K562 (cell line): ENCODE results near the gene PKD1. TPM values are rescaled to one million over a fixed set of nuclear protein-coding genes. Genes with fewer than 3 reads are reported as not detected.

ENCODE experiments used
- ARID4B ChIP-seq: sonication (generic); formaldehyde crosslinking; IDR thresholded peaks from 2 replicates; pipeline ENCODE4 v1.8.0; 2022; ENCODE audit warnings: mild to moderate bottlenecking, missing genetic modification reagents
- CBX8 ChIP-seq: fragments of 200-600 bp; sonication (generic); IDR thresholded peaks from 2 replicates; pipeline ENCODE4 v1.6.1; 2012; ENCODE audit warnings: borderline replicate concordance, mixed run types, low read depth, mild to moderate bottlenecking, moderate library complexity, mixed read lengths, low read length, control low read depth, inconsistent platforms; ENCODE audit not compliant: poor library complexity, severe bottlenecking; ENCODE audit errors: extremely low read depth
- EP400 ChIP-seq: fragments of 450-650 bp; IDR thresholded peaks from 2 replicates; pipeline ENCODE4 v1.6.1; 2017; ENCODE audit warnings: antibody characterized with exemption, mild to moderate bottlenecking, moderate library complexity
- EZH2 ChIP-seq: IDR thresholded peaks from 2 replicates; pipeline ENCODE4 v1.6.1; 2012; ENCODE audit warnings: low read depth, mild to moderate bottlenecking, inconsistent platforms, low read length, borderline replicate concordance
- FOXJ2 ChIP-seq: fragments of 200-800 bp; sonication (Bioruptor generic); IDR thresholded peaks from 2 replicates; pipeline ENCODE4 v1.6.1; 2016; ENCODE audit warnings: missing genetic modification characterization, missing compliant biosample characterization
- HDAC1 ChIP-seq, 2 experiments: fragments of 450-650 bp; IDR thresholded peaks; 2 replicates each; pipeline ENCODE4 v1.6.1; 2016 to 2017; ENCODE audit warnings: inconsistent platforms in 1 of 2, mild to moderate bottlenecking in 1 of 2, moderate library complexity in 1 of 2
- HNRNPK ChIP-seq: fragments of 200-400 bp; formaldehyde crosslinking; IDR thresholded peaks from one replicate; pipeline ENCODE4 v1.6.1; 2018; ENCODE audit warnings: mild to moderate bottlenecking, low read depth, low read length; ENCODE audit not compliant: poor library complexity, severe bottlenecking
- JUN ChIP-seq, 2 experiments: sonication (generic) in 1 of 2; formaldehyde crosslinking in 1 of 2; IDR thresholded peaks; 2 replicates each; pipeline versions ENCODE4 v1.6.1 to v1.8.0; 2012 to 2022; ENCODE audit warnings: borderline replicate concordance in 2 of 2, mild to moderate bottlenecking in 2 of 2, improper control_type of control experiment in 1 of 2, low read depth in 1 of 2, low read length in 1 of 2, missing genetic modification reagents in 1 of 2
- MED1 ChIP-seq: sonication (generic); formaldehyde crosslinking; IDR thresholded peaks from 2 replicates; pipeline ENCODE4 v1.8.1; 2023; ENCODE audit warnings: missing genetic modification reagents, borderline replicate concordance
- RCOR1 ChIP-seq, 2 experiments: IDR thresholded peaks; 2 replicates each; pipeline ENCODE4 v1.6.1; 2012; ENCODE audit warnings: low read depth in 2 of 2, low read length in 2 of 2, borderline replicate concordance in 1 of 2, improper control_type of control experiment in 1 of 2
- RFX5 ChIP-seq: IDR thresholded peaks from 2 replicates; pipeline ENCODE4 v1.6.1; 2011; ENCODE audit warnings: low read depth, mild to moderate bottlenecking, improper control_type of control experiment, low read length
- RFX7 ChIP-seq: fragments of 250-450 bp; sonication (Bioruptor Pico); IDR thresholded peaks from 2 replicates; pipeline ENCODE4 v1.5.1; 2021; ENCODE audit warnings: mild to moderate bottlenecking
- SNAPC5 ChIP-seq: fragments of 250-450 bp; sonication (Bioruptor Pico); IDR thresholded peaks from 2 replicates; pipeline ENCODE4 v1.8.0; 2021; ENCODE audit warnings: moderate library complexity, mild to moderate bottlenecking, inconsistent platforms
- SP1 ChIP-seq: sonication (generic); formaldehyde crosslinking; IDR thresholded peaks from 2 replicates; pipeline ENCODE4 v1.8.1; 2022; ENCODE audit warnings: mild to moderate bottlenecking, missing genetic modification reagents
- SREBF2 ChIP-seq: sonication (generic); formaldehyde crosslinking; IDR thresholded peaks from 2 replicates; pipeline ENCODE4 v1.4.0; 2020; ENCODE audit warnings: mild to moderate bottlenecking, missing genetic modification reagents
- USF1 ChIP-seq: sonication (generic); formaldehyde crosslinking; IDR thresholded peaks from 2 replicates; pipeline ENCODE4 v1.9.0; 2022; ENCODE audit warnings: mild to moderate bottlenecking, missing genetic modification reagents
- XRCC3 ChIP-seq: fragments of 450-650 bp; IDR thresholded peaks from 2 replicates; pipeline ENCODE4 v1.6.1; 2017; ENCODE audit warnings: mild to moderate bottlenecking, moderate library complexity
- ZNF395 ChIP-seq: fragments of 200-800 bp; sonication (Bioruptor generic); IDR thresholded peaks from 2 replicates; pipeline ENCODE4 v1.6.1; 2017; ENCODE audit warnings: missing genetic modification characterization, missing compliant biosample characterization
- ZNF431 ChIP-seq: sonication (generic); formaldehyde crosslinking; IDR thresholded peaks from 2 replicates; pipeline ENCODE4 v1.8.0; 2022; ENCODE audit warnings: mild to moderate bottlenecking, missing genetic modification reagents
- ZNF445 ChIP-seq: fragments of 250-450 bp; sonication (Bioruptor Pico); IDR thresholded peaks from 2 replicates; pipeline ENCODE4 v1.4.0; 2020; ENCODE audit warnings: low read depth, mild to moderate bottlenecking, moderate library complexity
- ZNF778 ChIP-seq: fragments of 450-650 bp; formaldehyde crosslinking; IDR thresholded peaks from 2 replicates; pipeline ENCODE4 v1.4.0; 2020; ENCODE audit warnings: mild to moderate bottlenecking, moderate library complexity
- polyA plus RNA-seq, 8 experiments: library from polyadenylated mRNA; depleted of rRNA in 4 of 8; stranded (reverse) in 5 of 8; unstranded in 3 of 8; fragments of >200 nt; fragmentation: Nextera tagmentation in 2 of 8; fragmentation: Illumina TruSeq in 1 of 8; extraction: Ambion mirVana in 2 of 8; extraction: Trizol in 1 of 8; gene quantifications; 2 replicates each; pipeline versions ENCODE4 v1.2.1 to v1.2.3, GENCODE V29; 2011 to 2014; ENCODE audit warnings: inconsistent platforms in 1 of 8, missing spikeins in 1 of 8
- total RNA-seq, 7 experiments: library from RNA; depleted of rRNA in 6 of 7; stranded (reverse); fragments of >200 nt in 6 of 7; fragmentation: Illumina TruSeq in 2 of 7; extraction: Trizol in 2 of 7; gene quantifications; 2 replicates each; pipeline versions ENCODE4 v1.2.1 to v1.2.3, GENCODE V29; 2011 to 2021; ENCODE audit warnings: low replicate concordance in 1 of 7

The PKD1 gene
- total and polyA plus RNA-seq, 9 of the 15 experiments (the other 6 are each of a cell fraction or from before 2014, with no cell fraction given) = 0.23 to 93.5 (median 12.6) TPM

GRCh38 chr16:2178321-2179106 is 42.8 kb upstream of the PKD1 start (continued):
- no peak for TF ChIP-seq ARID4B (CRISPR knock-in tag)
- TF ChIP-seq CBX8 = no peak
- no peak for TF ChIP-seq EP400
- peak; percentile 95 for TF ChIP-seq SP1 (CRISPR knock-in tag)
- no peak for TF ChIP-seq HDAC1 (IDR thresholded peaks at IDR 0.05)
- TF ChIP-seq MED1 (CRISPR knock-in tag) = no peak
- no peak for TF ChIP-seq FOXJ2 (tag)
- TF ChIP-seq ZNF395 = no peak
- TF ChIP-seq RFX5 = no peak
- peak; percentile 74 for TF ChIP-seq ZNF431 (CRISPR knock-in tag)
- TF ChIP-seq RCOR1 (IDR thresholded peaks at IDR 0.05; ENCODE audit: borderline replicate concordance in 1 of 2, low read depth in 2 of 2, low read length in 2 of 2) = no peak
- TF ChIP-seq EZH2 = no peak
- no peak for TF ChIP-seq JUN (IDR thresholded peaks at IDR 0.05; ENCODE audit: borderline replicate concordance, low read depth, low read length)
- no peak for TF ChIP-seq JUN (CRISPR knock-in tag; IDR thresholded peaks at IDR 0.05; ENCODE audit: borderline replicate concordance)
- no peak for TF ChIP-seq ZNF778 (CRISPR knock-in tag)
- no peak for TF ChIP-seq RFX7
- no peak for TF ChIP-seq ZNF445 (CRISPR knock-in tag)
- TF ChIP-seq USF1 (CRISPR knock-in tag) = no peak
- TF ChIP-seq SREBF2 (CRISPR knock-in tag) = no peak
- no peak for TF ChIP-seq XRCC3
- no peak for TF ChIP-seq HNRNPK
- TF ChIP-seq SNAPC5 (CRISPR knock-in tag) = no peak
